HuH-7.5 (cell line): ENCODE measurements around the gene FXR2.

Experiments
- DNase-seq: peaks from one replicate; pipeline ENCODE4 v3.0.0; 2011; ENCODE audit warnings: low spot score

FXR2 gene

GRCh38 chr17:7550344-7550743 lies 64.4 kb downstream of the FXR2 start:
- DNase-seq: no peak

- DNase-seq: no peak
Measured at GRCh38 chr17:7549401-7550055, 65.2 kb downstream of the FXR2 start.

GRCh38 chr17:7548585-7549400 lies 65.9 kb downstream of the FXR2 start, which contains the start of gene TNFSF12:
Gene TNFSF12 (plus strand): TSS chr17:7549058. CDS start chr17:7549154, 96 bp downstream.
- no peak for DNase-seq

- DNase-seq: no peak
Measured at GRCh38 chr17:7544911-7545310, 69.8 kb downstream of the FXR2 start.
